ENCODE measurements around the gene RPLP2.
A peak's percentile ranks its signal among the peaks of the same experiment; 100 is the strongest.

Gene RPLP2

GRCh38 chr11:826836-827145, 17.0 kb downstream of the RPLP2 start:
- no peak for DNase-seq

GRCh38 chr11:827146-827896, 17.6 kb downstream of the RPLP2 start:
- peak; percentile 32 for DNase-seq

GRCh38 chr11:827897-828192, 18.1 kb downstream of the RPLP2 start, which contains the start of gene CRACR2B:
Gene CRACR2B (plus strand): TSS chr11:827919. CDS start chr11:828608, 689 bp downstream.
- peak; percentile 52 for DNase-seq

GRCh38 chr11:828506-829175, 18.9 kb downstream of the RPLP2 start:
- no peak for DNase-seq

DNA sequence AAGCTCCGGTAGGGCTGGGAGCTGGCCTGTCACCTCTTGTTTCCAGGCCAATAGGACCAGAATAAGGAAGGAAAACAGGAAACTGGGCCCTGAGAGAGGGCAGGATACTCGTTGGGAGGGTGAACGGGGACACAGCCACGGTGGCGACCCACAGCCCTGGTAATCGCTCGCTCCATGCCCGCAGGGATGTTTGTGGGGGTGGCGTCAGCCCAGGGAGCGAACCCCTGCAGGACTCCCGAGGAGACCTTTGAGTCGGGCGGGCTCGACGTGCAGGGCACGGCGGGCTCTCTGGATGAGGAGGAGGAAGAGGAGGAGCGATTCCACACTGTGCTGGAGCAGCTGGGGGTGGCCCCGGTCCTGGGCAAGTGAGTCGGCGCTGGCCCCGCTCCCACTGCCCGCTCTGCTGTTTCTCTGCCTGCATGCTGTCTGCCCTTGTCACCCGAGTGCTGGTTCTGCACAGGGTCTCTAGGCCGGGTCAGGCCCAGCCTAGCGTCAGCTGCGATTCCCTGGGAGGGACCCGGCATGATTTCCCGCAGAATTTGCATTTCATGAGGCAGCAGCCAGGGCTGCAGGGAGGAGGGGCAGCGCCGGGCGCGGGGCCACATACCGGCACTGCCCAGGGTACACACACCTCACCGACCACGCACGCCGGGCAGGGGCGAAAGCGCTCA, 19.5 kb downstream of the RPLP2 start:
- peak; percentile 7 for DNase-seq

- DNase-seq = no peak
Observed at GRCh38 chr11:829847-830294, 20.1 kb downstream of the RPLP2 start.

DNA sequence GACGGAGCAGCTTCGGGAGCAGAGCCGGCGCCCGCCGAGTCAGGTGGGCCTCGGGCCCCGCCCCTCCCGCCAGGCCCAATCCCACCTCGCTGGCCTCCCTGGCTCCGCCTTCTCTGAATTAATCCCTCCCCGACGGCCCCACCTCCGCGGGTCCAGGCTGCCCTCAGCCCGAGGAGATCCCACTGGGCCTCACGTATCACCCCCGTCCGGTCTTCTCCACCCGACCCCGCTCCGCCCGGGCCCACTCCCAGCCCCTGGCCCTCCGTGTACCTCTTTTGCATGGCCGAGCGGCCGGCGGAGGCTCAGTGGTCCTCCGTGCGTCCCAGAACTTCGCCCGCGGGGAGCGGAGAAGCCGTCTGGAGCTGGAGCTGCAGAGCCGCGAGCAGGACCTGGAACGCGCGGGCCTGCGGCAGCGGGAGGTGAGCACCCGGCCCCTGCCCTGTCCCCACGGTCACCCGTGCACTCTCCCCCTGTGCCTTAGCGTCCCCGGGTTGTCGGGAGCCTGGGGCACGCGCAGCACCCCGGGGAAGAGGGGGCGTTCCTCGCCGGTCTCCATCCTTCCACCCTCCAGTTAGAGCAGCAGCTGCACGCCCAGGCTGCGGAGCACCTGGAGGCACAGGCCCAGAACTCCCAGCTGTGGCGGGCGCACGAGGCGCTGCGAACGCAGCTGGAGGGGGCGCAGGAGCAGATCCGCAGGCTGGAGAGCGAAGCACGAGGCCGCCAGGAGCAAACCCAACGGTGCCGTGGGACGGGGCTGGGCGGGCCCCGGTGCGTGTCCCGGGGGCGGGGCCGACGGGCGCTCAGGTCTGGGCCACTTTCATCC, 20.7 kb downstream of the RPLP2 start:
- DNase-seq = no peak

DNA sequence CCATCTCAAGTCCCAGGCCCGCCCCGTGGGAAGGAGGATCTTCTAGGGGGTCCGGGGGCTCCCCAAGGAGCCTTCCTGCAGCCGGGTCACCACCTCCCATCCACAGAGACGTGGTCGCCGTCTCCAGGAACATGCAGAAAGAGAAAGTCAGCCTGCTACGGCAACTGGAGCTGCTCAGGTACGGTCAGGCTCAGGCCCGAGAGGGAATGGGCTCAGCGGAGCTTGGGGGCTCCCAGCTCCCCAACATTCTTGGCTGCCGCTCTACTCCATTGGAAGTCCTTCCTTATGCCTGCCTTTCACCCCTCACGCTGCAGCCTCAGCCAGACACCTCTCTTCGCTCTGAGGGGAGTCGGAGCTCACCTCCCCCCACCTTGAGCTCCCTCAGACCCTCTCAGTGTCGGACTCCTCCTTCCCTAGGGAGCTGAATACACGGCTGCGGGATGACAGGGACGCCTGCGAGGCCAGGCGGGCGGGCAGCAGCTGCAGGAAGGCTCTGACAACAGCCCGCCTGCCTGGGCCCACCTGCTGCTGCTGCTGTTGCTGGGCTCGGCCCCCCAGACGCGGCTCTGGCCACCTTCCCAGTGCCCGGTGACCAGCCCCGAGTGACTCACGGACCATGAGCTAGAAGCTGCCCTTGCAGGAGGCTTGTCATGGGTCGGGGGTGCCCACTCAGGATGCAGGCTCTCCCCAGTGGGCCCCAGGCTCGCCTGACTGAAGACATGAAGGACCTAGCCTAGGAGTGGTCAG, 21.5 kb downstream of the RPLP2 start:
- no peak for DNase-seq

- no peak for DNase-seq
Observed at GRCh38 chr11:831961-832528, 22.3 kb downstream of the RPLP2 start.

DNA sequence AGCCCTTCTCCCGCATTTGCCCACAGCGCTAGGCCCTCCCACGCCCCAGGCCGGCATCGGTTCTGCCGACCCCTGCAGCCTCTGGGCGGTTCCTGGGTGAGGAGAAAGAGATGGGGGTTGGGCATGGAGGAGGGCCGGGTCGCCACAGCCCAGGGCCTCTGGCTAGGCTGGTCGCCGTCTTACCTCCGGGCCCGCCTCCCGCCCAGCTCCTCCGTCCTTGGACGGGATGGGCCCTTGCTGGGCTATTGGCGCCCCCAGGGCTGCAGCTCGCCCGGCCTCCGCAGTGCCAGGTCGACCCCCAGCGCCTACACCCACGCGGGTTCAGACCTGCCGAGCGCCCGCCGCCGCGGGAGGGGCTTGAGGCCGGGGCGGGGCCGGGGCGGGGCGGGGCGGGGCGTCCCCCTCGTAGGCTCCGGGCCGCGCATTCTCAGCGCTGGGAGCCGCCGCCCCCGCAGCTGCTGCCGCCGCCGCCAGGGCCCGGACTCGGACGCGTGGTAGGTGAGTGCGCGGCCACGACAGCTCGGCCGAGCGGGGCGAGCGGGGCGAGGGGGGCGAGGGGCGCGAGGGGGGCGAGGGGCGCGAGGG, 22.9 kb downstream of the RPLP2 start, which contains the start of gene CD151:
Gene CD151 (plus strand): TSS at position 424 of the 585 bp plus-strand sequence. CDS start 3,118 bp downstream, outside the sequence.
- DNase-seq = no peak

- no peak for DNase-seq
Observed at GRCh38 chr11:833114-833791, 23.5 kb downstream of the RPLP2 start.

DNA sequence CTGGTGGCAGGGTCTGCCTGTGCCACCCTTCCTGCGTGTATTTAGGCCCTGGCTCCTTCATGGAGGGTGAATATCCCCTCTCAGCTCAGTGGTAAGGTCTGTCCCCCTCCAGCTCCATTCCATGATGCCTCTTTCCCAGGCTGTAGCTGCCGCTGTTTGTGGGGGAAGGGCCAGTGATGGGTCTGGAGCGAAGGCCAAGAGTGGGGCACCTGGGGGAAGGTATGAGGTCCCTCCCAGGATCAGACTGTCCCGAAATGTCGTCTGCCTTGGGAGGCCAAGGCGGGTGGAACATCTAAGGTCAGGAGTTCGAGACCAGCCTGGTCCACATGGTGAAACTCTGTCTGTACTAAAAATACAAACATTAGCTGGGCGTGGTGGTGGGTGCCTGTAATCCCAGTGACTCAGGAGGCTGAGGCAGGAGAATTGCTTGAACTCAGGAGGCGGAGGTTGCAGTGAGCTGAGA, 24.1 kb downstream of the RPLP2 start:
- no peak for DNase-seq

- DNase-seq = no peak
Observed at GRCh38 chr11:834371-835316, 24.9 kb downstream of the RPLP2 start.

DNA sequence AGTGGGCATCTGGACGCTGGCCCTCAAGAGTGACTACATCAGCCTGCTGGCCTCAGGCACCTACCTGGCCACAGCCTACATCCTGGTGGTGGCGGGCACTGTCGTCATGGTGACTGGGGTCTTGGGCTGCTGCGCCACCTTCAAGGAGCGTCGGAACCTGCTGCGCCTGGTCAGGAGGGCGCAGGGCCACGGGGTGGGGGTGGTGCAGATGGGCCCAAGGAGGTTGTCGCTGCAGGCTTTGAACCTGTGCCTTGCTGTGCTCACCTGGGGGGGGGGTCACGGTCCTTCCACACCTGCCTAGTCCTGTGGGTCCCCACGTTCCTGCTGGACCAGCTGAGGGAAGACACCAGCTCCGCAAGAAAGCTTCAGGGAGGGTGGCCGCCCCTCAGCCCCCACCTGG, 26.5 kb downstream of the RPLP2 start:
- no peak for DNase-seq

- DNase-seq = no peak
Observed at GRCh38 chr11:836700-837099, 26.9 kb downstream of the RPLP2 start.

- DNase-seq = no peak
Observed at GRCh38 chr11:837189-837989, 27.6 kb downstream of the RPLP2 start.

GRCh38 chr11:837990-838307, 28.2 kb downstream of the RPLP2 start:
- no peak for DNase-seq

DNA sequence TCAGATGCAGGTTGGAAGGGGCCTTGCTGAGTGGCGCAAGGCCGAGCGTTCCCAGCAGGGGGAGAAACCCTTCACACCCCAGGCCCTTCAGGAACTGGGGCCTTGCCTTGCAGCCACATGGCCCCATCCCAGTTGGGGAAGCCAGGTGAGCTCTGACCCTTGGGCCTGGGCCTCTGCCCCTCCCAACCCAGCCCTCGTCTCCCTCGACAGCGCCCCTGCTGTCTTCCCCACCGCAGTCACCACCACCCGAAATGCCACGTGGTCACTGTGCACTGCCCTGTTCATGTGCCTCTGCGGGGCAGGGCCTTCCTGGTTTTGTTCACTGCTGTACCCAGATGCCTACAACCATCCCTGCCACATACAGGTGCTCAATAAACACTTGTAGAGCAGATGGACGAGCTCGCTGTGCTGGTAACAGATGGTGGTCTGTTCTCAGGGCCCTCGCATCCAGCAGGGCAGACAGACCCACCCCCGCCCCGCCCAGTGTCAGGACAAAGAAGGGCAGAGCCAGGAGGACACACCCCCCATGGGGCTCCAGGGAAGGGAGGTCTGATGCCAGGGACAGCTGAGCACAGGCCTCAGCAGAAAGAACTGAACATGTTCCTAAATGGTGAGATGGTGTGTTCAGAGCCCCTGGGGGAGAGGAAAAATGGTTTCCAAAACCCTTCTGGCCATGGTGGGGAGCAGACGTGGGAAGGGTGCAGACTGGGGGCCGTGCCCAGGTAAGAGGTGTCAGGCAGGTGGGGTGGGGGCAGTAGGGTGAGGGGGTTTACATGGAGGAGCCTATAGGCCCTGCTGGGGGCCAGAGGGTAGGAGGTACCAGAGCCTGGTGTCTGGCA, 28.9 kb downstream of the RPLP2 start:
- DNase-seq = no peak
